ENCODE data around the gene SNRPD1. TPM values are rescaled to one million over a fixed set of nuclear protein-coding genes. Genes with fewer than 3 reads are reported as not detected.
A peak's percentile ranks its signal among the peaks of the same experiment; 100 is the strongest.
"Not testable (repeated sequence)": the region's sequence is repeated elsewhere in the genome, so short reads cannot be mapped to it uniquely, and the experiment has no call there.

SNRPD1 gene
- 58.1 and 60.8 TPM in 2 replicates for total RNA-seq

- peaks cover 35% of the 10 kb centered on the region for H3K4me1 Mint-ChIP-seq
- peak within 1 kb of the TSS; percentile 99 for H3K27ac Mint-ChIP-seq
- H3K36me3 Mint-ChIP-seq (ENCODE audit: low read depth), result peaks cover 34% of the 10 kb centered on the region
- DNase-seq (peak; percentile 95), ATAC-seq (ENCODE audit: low read depth) (peak; percentile 100)
- POLR2A ChIA-PET, result interaction anchor here (0.6 to 5.7 kb wide), 14 partner anchors 10 to 501 kb away, joined by 3 to 152 read pairs (median 6); partner anchors contain the start of genes ABHD3, ESCO1, MIB1 and ROCK1
- H3K4me3 Mint-ChIP-seq, result peak within 1 kb of the TSS; percentile 98
- H3K27me3 Mint-ChIP-seq, result no peaks in the 10 kb centered on the region
- CTCF ChIA-PET, result interaction anchor here (1.3 to 5.0 kb wide), 3 partner anchors 11 to 238 kb away, joined by 3 to 59 read pairs (median 5); partner anchors contain the start of gene ESCO1
- intact Hi-C loops (cut with micrococcal nuclease), result loop anchor here (1.0 kb wide), 5 partner anchors 12 to 239 kb away; partner anchors contain the start of genes ABHD3, ESCO1 and MIB1
- H3K9me3 Mint-ChIP-seq, result no peaks in the 10 kb centered on the region
- peak; percentile 47 for TF ChIP-seq CTCF (IDR thresholded peaks at IDR 0.05)
Observed at GRCh38 chr18:21612125-21613039, at the start of gene SNRPD1. TSS of gene SNRPD1 (plus strand) at chr18:21612314. CDS start at chr18:21612430, 116 bp downstream.

DNA sequence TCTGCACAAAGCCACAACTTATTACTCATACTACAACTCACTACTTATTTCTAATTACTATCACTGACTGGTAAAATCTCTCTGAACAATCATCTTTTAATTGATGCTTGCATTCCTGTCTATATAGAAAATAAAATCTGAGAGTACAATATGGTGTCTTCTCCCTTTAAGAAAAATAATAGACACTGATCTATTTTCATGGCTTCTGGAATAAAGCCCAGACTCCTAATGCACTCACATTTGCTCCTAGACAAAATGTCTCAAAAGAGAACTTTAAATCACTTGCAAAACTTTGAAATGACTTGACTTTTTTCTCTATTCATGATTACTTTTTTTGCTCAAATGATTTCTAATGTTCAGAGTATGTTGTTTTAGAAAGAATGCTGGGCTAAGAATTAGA, 40.3 kb upstream of the SNRPD1 start:
- no peak for ATAC-seq (ENCODE audit: low read depth)
- H3K27ac Mint-ChIP-seq, result no peak overlapping the region
- POLR2A ChIA-PET, result no interaction called here

GRCh38 chr18:21575656-21576055, 36.5 kb upstream of the SNRPD1 start:
- peaks cover 72% of the 10 kb centered on the region for H3K36me3 Mint-ChIP-seq (ENCODE audit: low read depth)
- TF ChIP-seq CTCF (IDR thresholded peaks at IDR 0.05), result no peak
- intact Hi-C loops (cut with micrococcal nuclease), result no loop called here
- peaks cover 8% of the 10 kb centered on the region for H3K4me1 Mint-ChIP-seq
- H3K27ac Mint-ChIP-seq, result no peak overlapping the region
- POLR2A ChIA-PET, result no interaction called here
- CTCF ChIA-PET, result no interaction called here
- DNase-seq (no peak), ATAC-seq (ENCODE audit: low read depth) (no peak)
- H3K4me3 Mint-ChIP-seq, result no peak overlapping the region
- H3K27me3 Mint-ChIP-seq, result no peaks in the 10 kb centered on the region
- H3K9me3 Mint-ChIP-seq, result no peaks in the 10 kb centered on the region

More for the DNA sequence above, 40.3 kb upstream of the SNRPD1 start:
- no peak for DNase-seq
- CTCF ChIA-PET, result no interaction called here
- H3K4me1 Mint-ChIP-seq, result no peaks in the 10 kb centered on the region
- TF ChIP-seq CTCF (IDR thresholded peaks at IDR 0.05), result no peak
- H3K27me3 Mint-ChIP-seq, result no peaks in the 10 kb centered on the region
- intact Hi-C loops (cut with micrococcal nuclease), result no loop called here
- H3K36me3 Mint-ChIP-seq (ENCODE audit: low read depth), result peaks cover 80% of the 10 kb centered on the region
- H3K4me3 Mint-ChIP-seq, result no peak overlapping the region
- H3K9me3 Mint-ChIP-seq, result no peaks in the 10 kb centered on the region

DNA sequence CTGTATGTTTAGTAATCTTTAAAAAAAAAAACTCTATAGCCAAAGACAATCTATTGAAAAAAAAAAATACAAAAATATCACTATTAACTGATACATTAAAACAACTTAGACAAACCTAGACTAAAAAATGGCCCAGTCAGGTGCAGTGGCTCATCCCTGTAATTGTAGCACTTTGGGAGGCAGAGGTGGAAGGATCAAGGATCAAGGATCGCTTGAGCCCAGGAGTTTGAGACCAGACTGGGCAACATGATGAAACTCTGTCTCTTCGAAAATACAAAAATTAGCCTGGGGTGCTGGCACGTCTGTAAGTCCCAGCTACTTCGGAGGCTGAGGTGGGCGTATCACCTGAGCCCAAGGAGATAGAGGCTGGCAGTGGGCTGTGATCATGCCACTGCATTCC, 27.7 kb upstream of the SNRPD1 start:
- ATAC-seq (ENCODE audit: low read depth) (no peak), DNase-seq (no peak)
- Mint-ChIP-seq H3K27me3 (no peaks in the 10 kb centered on the region), H3K9me3 (no peaks in the 10 kb centered on the region), H3K4me3 (no peak overlapping the region), H3K36me3 (ENCODE audit: low read depth) (peaks cover 21% of the 10 kb centered on the region), H3K27ac (no peak overlapping the region), H3K4me1 (peaks cover 10% of the 10 kb centered on the region)
- POLR2A ChIA-PET, result no interaction called here
- no peak for TF ChIP-seq CTCF (IDR thresholded peaks at IDR 0.05)
- CTCF ChIA-PET, result interaction anchor here (1.6 kb wide), 1 partner anchor 16 kb away, joined by 4 read pairs; the partner anchor contains the start of gene ESCO1
- intact Hi-C loops (cut with micrococcal nuclease), result no loop called here

DNA sequence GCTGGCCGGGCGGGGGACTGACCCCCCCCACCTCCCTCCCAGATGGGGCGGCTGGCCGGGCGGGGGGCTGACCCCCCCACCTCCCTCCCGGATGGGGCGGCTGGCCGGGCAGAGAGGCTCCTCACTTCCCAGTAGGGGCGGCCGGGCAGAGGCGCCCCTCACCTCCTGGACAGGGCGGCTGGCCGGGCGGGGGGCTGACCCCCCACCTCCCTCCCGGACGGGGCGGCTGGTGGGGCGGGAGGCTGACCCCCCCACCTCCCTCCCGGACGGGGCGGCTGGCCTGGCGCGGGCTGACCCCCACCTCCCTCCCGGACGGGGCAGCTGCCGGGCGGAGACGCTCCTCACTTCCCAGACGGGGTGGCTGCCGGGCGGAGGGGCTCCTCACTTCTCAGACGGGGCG, 19.8 kb upstream of the SNRPD1 start:
- ATAC-seq (ENCODE audit: low read depth); H3K4me3 Mint-ChIP-seq; intact Hi-C loops (cut with micrococcal nuclease); POLR2A ChIA-PET; DNase-seq; H3K27ac Mint-ChIP-seq; H3K27me3 Mint-ChIP-seq; CTCF ChIA-PET; H3K9me3 Mint-ChIP-seq: not testable (repeated sequence)
- H3K36me3 Mint-ChIP-seq (ENCODE audit: low read depth), result peaks cover 17% of the 10 kb centered on the region
- peaks cover 13% of the 10 kb centered on the region for H3K4me1 Mint-ChIP-seq
